CD4-positive, alpha-beta T cell treated with Interleukin-6 for 4 hours (primary cell): ENCODE data around the gene RAPGEF5.

ENCODE experiments used
- DNase-seq: peaks from one replicate; pipeline ENCODE4 v3.0.0-alpha.2; 2020; ENCODE audit warnings: mixed read lengths

The RAPGEF5 gene

GRCh38 chr7:22182149-22182548, 174.8 kb downstream of the RAPGEF5 start:
- DNase-seq = no peak

- no peak for DNase-seq
Measured at GRCh38 chr7:22181663-22182062, 175.3 kb downstream of the RAPGEF5 start.

DNA sequence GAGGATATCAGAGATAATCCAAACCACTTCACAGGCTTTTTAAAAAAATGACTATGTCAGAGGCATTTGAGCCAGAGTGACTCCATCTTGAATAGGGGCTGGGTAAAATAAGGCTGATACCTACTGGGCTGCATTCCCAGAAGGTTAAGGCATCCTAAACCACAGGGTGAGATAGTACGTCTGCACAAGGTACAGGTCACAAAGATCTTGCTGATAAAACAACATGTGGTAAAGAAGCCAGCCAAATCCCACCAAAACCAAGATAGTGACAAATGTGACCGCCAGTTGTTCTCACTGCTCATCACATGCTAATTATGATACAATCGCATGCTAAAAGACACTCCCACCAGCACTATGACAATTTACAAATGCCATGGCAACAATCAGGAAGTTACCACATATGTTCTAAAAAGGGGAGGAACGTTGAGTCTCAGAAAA, 177.5 kb downstream of the RAPGEF5 start:
- DNase-seq = no peak

GRCh38 chr7:22178735-22179134, 178.2 kb downstream of the RAPGEF5 start:
- DNase-seq = no peak

DNA sequence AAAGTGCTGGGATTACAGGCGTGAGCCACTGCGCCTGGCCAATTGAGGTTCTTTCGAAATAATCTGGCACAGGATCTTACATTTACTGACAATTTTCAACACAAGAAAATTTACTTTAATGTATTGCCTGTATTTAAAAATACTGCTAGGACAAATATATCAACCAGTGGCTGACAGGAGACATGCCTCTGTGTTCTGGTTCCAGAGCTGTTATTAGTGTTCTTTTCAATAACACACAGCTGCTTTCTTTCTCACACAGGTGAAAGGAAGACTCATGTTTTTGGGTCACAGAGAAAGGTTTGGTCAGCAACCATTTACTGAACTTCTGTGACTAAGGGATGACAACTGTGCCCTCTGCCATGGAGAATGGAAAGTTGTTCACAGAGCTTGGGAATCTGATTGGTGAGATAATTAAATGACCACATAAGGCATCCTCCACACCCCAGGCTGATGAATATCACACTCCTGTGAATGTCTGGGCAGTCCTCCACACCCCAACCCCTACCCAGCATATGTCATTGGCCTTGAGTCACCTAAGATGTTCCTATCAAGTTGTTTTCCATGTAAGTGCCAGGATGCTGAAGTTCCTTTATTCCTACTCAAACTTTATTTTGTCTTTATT, 180.1 kb downstream of the RAPGEF5 start:
- no peak for DNase-seq

GRCh38 chr7:22174574-22174953, 182.4 kb downstream of the RAPGEF5 start:
- DNase-seq = no peak

- DNase-seq = peak; percentile 10
Measured at GRCh38 chr7:22173685-22174573, 183.0 kb downstream of the RAPGEF5 start.

- no peak for DNase-seq
Measured at GRCh38 chr7:22168129-22168634, 188.8 kb downstream of the RAPGEF5 start.

DNA sequence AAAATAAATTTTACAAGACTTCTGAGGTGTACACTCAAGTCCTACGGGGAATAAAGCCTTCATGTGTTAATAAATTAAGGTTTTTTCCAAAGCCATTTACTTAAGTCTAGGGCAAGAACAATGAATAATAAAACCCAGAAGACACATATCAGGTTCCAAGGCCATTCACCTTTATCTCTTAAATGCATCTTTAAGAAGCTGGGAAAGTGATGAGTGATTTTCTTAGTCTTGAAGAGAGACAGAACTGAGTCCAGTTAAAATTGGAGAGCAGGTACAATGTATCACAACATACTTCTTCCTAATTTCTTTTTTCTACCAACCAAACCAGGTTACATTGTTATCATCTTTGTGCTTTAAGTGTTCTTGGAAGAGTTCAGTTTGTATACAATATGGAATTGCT, 189.5 kb downstream of the RAPGEF5 start:
- DNase-seq = no peak

GRCh38 chr7:22166928-22167327, 190.0 kb downstream of the RAPGEF5 start:
- DNase-seq = no peak

DNA sequence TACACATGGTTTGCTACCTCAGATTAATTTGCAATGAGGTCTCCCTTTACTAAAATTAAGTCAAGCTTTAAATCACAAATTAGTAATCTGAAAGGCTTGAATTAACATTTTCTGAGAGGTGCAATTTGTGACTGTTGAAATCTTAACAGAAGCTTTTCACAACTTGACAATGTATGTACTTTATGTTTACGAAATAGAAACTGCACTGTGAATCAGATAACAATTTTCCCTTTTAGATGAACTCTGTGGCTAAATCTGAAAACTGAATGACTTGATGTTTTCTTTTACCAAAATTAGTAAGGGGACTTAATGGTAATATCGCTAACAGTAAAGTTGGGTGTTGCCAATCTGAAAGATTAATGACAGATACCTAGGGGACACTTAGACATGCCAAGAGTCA, 197.6 kb downstream of the RAPGEF5 start:
- no peak for DNase-seq

GRCh38 chr7:22157552-22157951, 199.4 kb downstream of the RAPGEF5 start:
- no peak for DNase-seq

- no peak for DNase-seq
Measured at GRCh38 chr7:22156205-22156604, 200.7 kb downstream of the RAPGEF5 start.

GRCh38 chr7:22154143-22154529, 202.8 kb downstream of the RAPGEF5 start:
- no peak for DNase-seq

GRCh38 chr7:22153432-22154142, 203.4 kb downstream of the RAPGEF5 start:
- DNase-seq = no peak

DNA sequence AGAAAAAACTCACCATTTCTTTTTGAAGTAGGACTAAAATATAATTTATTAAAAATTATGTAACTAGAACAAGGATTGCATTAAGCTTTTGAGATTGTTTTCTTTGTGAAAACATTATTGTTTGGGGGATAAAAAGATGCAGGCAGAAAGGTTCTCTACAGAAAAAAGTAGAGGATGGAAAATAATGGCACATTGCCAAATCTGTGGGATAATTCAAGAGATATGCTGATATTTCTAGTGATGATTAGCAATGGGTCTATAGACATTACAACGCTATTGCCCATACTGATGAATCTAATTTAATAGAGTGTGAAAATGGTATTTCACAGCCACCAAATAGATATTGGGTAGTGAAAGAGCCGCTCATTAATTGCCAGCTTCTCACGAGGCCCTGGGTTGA, 204.3 kb downstream of the RAPGEF5 start:
- DNase-seq = no peak

GRCh38 chr7:22151901-22152300, 205.1 kb downstream of the RAPGEF5 start:
- no peak for DNase-seq

DNA sequence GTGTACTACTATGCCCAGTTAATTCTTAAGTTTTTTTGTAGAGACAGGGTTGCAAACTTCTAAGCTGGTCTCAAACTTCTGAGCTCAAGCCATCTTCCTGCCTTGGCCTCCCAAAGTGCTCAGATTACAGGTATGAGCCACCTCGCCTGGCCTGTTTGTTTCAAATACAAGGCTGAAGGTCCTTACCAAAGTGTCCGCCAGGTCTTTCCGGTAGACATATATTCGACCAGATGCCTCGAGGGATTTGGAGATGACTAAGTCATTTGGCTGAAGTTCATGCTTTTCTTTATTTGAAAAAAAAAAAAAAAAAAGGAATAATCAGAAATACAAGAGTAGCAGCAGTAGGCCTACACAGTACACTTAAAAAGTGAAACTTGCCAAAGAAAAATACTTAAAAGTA, 206.7 kb downstream of the RAPGEF5 start:
- DNase-seq = no peak

GRCh38 chr7:22147868-22148267, 209.1 kb downstream of the RAPGEF5 start:
- no peak for DNase-seq

GRCh38 chr7:22146961-22147512, 209.9 kb downstream of the RAPGEF5 start:
- no peak for DNase-seq

DNA sequence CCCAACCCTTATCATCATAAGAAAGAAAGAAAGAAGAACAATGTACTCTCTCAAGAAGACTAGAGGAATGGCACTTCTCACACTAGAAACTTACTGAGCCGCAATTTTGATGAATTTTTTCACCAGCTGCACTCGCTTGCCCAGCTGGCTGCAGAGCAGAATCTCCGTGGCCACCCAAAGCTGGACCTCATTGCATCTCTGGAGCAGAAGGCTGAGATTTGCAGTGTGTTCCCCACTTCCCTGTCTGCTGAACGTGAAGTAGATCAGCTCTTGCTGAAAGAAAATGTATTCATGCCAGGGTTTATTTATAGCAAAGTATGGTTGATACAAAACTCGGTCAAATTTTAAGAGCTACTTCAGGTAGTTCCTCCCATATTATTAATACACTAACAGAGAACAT, 212.0 kb downstream of the RAPGEF5 start:
- DNase-seq = no peak

- no peak for DNase-seq
Measured at GRCh38 chr7:22143491-22143890, 213.5 kb downstream of the RAPGEF5 start.

GRCh38 chr7:22142572-22142971, 214.4 kb downstream of the RAPGEF5 start:
- no peak for DNase-seq
